Left kidney (tissue), 2 donors: ENCODE data around the gene DLD. TPM values are rescaled to one million over a fixed set of nuclear protein-coding genes. Genes with fewer than 3 reads are reported as not detected.
"Not testable (repeated sequence)": the region's sequence is repeated elsewhere in the genome, so short reads cannot be mapped to it uniquely, and the experiment has no call there.

Source experiments
- DNase-seq: peaks from one replicate; pipeline ENCODE4 v3.0.0-alpha.2; 2013
- polyA plus RNA-seq: library from polyadenylated mRNA; unstranded; fragments of 120-200 nt; gene quantifications from one replicate; pipeline ENCODE4 v1.2.1, GENCODE V29; 2013; ENCODE audit not compliant: insufficient read length

Gene DLD
- polyA plus RNA-seq, 1 donor = 127 TPM

DNA sequence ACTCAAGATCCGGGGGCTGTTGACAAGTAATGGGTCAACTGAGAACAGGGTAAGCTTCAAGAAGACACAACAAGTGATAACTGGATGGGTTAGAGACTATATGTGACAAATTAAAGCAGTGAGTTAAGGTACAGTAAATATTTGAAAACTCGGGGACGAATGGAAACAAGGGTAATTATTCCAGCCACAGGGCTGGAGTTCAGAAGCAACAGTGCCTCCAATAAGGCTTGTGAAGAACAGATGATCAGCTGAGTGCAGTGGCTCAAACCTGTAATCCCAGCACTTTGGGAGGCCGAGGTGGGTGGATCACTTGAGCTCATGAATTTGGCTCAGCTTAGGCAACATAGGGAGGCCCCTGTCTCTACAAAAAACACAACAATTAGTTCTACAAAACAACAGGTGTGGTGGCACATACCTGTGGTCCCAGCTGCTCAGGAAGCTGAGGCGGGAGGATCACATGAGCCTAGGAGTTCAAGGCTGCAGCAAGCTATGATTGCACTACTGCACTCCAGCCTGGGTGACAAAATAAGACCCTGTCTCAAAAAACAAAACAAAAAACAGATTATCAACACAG, 20.5 kb upstream of the DLD start:
- no peak for DNase-seq

GRCh38 chr7:107874111-107874510, 16.9 kb upstream of the DLD start:
- no peak for DNase-seq

- DNase-seq = peak; percentile 48
Measured at GRCh38 chr7:107874605-107875446, 16.2 kb upstream of the DLD start.

DNA sequence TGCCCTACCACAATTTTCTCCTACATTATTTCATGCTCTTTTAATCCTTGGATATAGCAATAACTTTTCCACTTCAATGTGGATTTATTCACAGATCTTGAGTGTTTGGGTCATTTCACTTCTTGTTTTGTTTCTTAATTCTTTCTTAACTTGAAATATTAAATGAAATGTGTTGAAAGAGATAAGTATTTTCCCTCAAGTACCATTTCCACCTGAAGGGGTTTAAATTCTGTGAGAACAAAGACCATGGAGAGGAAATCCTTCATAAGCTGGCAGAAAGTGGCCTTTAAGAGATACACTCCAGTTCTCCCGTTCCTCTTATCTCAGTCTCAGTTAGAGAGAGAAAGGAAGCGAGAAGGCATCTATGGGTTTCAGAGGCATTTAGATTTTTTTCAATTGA, 14.1 kb upstream of the DLD start:
- no peak for DNase-seq

DNA sequence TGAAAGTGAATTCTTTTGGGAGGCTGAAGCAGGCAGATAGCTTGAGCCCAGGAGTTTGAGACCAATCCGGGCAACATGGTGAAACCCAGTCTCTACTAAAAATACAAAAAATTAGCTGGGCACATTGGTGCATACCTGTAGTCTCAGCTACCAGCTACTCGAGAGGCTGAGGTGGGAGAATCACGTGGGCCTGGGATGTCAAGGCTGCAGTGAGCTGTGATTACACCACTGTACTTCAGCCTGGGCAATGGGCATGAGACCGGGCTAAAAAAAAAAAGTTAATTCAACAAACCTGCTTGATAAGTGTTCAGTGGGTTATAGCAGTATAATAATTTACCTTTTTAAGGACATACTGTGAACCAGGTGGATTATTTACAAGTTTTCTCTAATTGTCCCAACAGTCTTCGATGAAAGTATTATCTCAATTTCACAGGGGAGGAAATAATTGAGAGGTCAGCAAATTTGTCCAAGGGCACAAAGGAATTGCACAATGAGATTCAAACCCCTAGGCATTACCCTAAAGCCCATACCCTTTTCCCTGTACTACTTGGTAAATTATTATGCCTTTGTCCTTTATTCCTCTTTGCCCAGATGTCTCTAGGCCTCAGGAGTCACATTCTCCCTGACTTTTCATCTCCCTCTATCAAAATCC, 13.1 kb upstream of the DLD start:
- DNase-seq = no peak

DNA sequence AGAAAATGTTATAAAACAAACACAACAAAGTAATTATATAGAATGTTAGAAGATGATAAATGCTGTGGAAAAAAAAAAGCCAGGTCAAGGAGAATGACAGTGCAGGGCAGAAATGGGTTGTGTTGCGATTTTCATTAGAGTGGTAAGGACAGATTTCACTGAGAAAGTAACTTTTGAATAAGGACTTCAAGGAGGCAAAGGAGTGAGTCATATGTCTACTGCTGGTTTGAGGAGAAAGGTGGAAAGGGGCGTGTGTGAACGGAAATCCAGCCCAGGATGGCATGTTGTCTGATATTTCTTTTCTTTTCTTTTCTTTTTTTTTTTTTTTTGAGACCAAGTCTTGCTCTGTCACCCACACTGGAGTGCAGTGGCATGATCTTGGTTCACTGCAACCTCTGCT, 12.3 kb upstream of the DLD start:
- no peak for DNase-seq

DNA sequence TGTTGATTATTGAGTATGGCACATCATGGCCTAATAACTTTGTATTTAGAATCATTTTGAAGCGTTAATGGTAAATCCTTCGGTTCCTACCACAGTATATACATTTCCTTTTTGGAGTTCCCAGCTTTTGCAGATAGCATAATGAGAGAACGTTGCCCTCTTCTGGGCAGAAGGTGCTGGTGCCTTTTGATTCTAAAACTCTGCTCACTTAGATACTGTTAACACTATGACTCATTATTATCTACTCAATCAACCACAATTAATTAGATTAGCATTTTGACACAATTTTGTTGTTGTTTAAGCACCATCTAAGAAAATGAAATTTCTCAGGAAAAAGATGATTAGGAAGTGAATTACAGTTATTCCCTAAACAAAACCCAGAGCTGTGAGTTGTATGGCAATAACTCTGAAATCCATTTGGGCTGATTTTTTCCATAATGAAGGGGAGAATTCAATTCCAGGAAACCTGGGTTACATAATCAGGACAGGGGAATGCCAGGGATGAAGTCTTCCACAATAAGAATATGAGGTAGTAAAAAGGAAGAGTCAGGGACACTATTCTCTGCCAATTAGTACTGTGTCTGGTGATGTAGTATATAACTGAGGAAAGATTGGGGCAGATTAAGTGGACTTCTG, 11.5 kb upstream of the DLD start:
- peak; percentile 31 for DNase-seq

GRCh38 chr7:107882766-107883165, 8.2 kb upstream of the DLD start:
- no peak for DNase-seq

DNA sequence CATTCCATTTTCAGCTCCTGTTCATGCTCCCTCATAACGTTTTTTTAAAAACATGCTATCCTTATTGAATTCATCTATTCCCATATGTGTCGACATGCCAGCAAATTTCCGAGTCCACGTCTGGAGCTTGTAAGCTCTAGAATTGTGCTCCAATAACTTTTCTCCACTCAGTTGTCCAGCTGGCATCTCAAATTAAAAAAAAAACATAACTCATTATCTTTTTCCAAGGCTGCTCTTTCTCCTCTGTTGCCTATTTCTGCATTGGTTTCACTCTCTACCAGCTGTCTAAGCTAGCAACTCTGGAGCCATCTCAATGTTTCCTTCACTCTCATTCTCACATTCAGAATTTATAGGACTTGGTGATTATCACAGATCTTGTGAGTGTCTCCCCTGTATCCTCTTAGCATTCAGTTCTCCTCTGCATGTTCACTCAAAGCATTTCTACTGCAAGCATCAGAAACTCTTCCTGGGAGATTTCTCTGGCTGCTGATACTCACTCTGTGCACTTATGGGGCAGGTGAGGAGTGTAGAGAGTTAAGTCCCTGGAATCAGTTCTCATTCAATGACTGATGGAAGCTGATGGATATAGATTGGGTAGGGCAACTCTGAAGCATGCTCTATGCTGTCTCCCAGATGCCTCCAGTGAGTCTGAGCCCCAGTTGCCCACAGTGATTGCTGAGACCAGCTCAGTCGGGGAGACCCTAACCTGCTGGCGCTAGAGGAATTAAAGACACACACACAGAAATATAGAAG, 6.7 kb upstream of the DLD start:
- no peak for DNase-seq

DNA sequence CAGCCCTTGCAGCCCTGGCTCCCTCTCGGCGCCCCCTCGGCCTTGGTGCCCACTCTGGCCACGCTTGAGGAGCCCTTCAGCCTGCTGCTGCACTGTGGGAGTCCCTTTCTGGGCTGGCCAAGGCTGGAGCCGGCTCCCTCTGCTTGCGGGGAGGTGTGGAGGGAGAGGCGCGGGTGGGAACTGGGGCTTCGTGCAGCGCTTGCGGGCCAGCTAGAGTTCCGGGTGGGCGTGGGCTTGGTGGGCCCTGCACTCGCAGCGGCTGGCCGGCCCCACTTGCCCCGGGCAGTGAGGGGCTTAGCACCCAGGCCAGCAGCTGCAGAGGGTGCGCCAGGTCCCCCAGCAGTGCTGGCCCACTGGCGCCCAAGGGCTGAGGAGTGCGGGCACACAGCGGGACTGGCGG, 3.2 kb upstream of the DLD start:
- not testable (repeated sequence) for DNase-seq

DNA sequence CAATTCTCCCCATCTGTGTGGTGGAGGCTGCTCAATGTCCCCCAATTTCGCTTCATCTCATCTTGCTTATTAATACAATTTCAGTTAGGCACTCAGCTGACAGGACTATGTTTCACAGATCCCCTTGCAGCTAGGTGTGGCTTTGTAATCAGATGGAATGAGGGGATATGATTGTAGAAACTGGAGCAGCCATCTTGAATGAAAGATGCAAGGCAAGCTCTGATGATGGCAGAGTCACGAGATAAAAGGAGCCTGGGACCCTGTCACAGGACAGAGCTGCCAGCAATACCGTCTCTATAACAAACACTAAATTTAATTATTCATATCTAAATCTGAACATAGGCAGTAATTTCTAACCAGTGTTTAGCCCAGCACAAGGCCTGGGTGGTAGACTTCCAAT, 991 bp upstream of the DLD start:
- no peak for DNase-seq

- no peak for DNase-seq
Measured at GRCh38 chr7:107890493-107890961, 456 bp upstream of the DLD start.

- peak; percentile 8 for DNase-seq
Measured at GRCh38 chr7:107891636-107892366, 818 bp downstream of the DLD start.

GRCh38 chr7:107892367-107892741, 1.4 kb downstream of the DLD start:
- DNase-seq = not testable (repeated sequence)

DNA sequence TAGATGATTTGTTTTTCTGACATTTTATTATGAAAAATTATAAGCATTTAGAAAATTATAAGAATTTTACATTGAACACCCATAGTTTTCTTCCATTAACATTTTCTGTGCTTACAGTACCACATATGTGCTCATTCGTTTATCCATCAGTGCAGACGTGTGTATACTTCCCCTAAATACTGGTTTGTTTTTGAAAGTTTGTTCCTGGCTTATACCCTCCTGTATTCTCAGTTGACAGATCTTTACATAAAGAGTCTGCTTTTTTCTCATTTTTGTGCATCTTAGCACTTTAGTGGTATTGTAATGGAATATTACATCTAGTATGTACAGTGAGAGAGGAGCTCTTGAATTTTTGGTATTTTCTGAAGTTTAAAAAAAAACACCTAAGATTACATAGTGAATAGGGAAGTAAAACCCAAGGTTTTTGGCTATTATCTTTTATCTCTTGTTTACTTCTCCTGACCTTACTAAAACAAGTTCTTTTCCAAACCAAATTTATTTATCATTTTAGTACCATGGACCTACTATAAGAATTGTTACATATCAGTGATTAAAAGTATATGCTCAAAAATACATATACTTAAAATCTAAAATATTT, 8.1 kb downstream of the DLD start:
- no peak for DNase-seq

- DNase-seq = no peak
Measured at GRCh38 chr7:107900496-107901015, 9.6 kb downstream of the DLD start.

GRCh38 chr7:107902381-107902780, 11.4 kb downstream of the DLD start:
- DNase-seq = no peak

DNA sequence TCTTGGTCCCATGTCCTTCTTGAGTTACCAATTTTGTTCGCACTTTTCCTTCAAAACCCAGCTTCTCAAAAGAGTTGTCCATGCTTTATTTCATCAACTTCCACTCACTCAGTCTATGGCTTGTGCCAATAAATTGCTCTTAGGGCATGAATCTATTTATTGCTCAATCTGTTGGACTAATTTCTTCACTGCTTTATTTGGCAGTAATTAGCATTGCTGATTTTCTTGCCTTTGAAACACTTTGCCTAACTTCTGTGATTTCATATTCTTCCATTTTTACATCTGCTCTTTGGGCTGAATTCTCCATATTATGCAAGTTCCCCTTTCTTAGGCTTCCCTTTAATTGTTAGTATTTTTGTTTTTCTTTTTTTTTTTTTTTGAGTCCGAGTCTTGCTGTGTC, 16.8 kb downstream of the DLD start:
- no peak for DNase-seq

DNA sequence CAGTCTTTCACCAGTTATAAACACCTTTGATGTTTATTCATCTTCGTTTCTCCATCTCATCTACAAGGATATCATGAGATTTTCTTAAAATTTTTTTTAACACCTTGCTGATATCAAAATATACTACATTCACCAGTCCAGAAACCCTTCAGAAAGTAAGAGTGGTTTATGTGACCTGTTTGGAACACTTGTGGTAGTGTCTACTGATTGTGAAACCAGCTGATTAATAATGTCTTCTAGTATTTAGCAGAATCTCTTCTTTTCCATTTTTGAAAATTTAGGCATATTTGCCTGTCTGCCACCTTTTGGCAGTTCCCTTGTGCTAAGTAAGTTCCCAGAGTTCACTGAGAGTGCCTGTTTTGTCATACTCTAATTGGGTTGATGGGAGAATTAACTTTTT, 18.5 kb downstream of the DLD start:
- no peak for DNase-seq

GRCh38 chr7:107911981-107912380, 21.0 kb downstream of the DLD start:
- DNase-seq = no peak

DNA sequence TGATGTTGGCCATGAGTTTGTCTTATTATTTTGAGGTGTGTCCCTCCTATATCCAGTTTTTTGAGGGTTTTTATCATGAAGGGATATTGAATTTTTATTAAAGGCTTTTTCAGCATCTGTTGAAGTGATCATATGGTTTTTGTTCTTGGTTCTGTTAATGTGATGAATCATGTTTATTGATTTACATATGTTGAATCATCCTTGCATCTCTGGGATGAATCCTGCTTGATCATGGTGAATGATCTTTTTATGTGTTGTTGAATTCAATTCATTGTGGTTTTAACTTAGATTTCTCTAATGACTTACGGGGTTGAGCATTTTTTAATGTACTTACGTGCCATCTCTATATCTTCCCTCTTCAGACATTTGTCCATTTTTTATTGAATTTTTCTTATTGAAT, 22.9 kb downstream of the DLD start:
- no peak for DNase-seq
